HG02588 (cell line): Measurements from ENCODE around the gene SLC4A4.

Experiments used
- ATAC-seq: cut with Tn5 transposase; IDR thresholded peaks from one replicate; pipeline ENCODE4 v1.9.1; 2021; ENCODE audit warnings: mild to moderate bottlenecking, moderate library complexity; ENCODE audit not compliant: unreplicated experiment

SLC4A4 gene

GRCh38 chr4:71587995-71588394 lies 249.2 kb downstream of the SLC4A4 start:
- no peak for ATAC-seq

DNA sequence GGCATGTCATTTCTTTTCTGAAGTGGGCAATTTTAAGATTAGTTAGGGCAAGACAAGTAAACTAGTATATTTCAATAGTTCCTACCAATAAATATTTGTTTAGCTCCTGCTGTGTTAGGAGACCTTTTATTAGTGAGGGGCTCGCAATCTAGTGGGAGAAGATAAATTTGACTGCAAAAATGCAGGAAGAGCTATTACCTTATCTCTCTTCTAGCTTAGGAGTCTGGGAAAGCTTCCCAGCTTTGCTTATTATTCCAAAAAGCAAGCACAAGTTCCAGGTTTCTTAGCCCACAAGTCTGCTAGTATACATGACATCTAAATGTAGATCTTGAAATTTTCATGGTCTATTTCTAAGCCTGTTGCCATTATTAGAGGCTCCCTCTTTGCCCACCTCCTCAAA lies 254.0 kb downstream of the SLC4A4 start:
- ATAC-seq, result no peak

DNA sequence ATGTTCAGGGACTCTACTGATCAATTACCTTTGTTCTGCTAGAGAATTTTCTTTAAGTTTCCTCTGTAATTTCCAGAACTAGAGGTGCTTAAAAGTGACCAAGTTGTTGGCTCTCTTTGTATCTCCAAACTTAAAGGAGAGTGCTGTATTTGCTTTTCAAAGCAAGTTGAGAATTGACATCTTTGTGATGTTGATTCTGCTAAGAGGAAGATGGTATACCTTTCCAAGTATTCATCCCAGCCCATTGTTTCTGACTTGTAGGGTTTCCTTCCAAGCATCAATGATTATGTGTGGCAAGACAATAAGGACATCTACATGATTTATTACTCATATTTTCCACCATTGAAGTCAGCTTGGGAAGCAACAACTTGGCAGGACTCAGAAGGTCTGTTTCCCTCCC lies 254.5 kb downstream of the SLC4A4 start:
- no peak for ATAC-seq

DNA sequence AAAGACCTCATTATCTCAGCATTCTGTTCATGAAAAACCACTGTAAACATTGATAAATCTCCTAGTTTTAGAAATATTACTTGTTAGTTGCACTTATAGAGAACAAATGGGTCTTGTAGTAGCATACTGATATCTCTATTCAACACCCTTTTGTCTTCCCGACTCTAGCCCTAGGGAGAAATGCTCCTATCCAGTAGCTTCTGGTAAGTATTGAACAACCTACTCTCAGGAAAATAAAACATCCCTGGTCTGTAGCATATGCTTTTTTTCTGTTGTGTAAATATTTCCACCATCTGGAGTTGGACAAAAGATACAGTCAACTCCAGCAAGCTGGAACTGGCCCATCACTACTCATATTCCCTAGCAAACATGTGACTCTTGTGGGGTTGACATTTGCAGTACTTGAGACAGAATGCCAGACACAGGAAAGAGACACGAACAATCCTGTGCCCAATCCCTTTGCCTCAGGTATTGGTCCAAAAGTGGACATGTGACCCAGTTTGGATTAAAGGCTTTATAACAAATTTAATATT lies 256.8 kb downstream of the SLC4A4 start:
- ATAC-seq, result no peak

- ATAC-seq, result no peak
Measured at GRCh38 chr4:71599578-71599977, 260.8 kb downstream of the SLC4A4 start.

DNA sequence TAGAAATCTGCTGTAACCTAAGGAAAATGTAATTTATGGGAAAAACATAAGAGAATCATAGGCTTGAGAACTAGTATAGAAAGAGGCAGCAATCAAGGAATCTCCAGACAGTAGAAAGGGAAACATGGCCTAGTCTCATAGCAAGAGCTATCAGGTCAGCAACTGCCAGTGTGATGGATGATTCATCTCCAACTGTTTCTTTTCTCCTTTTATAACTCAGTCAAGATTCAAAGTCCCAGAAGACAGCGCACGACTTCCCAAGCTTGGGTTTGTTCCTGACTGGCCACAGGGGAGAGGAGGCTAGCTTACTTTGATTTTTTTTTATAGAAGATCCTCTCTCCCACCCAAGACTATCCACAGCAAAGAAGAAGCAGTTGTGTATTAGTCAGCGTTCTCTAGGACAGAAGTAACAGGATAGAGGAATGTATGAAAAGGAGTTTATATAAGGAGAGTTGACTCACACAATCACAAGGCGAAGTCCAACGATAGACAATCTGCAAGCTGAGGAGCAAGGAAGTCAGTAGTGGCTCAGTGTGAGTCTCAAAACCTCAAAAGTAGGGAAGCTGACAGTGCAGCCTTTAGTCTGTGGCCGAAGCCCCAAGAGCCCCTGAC lies 263.6 kb downstream of the SLC4A4 start:
- ATAC-seq, result no peak

- peak; percentile 98 for ATAC-seq
Measured at GRCh38 chr4:71604785-71605184, 266.0 kb downstream of the SLC4A4 start.

GRCh38 chr4:71607109-71607508 lies 268.3 kb downstream of the SLC4A4 start:
- no peak for ATAC-seq

DNA sequence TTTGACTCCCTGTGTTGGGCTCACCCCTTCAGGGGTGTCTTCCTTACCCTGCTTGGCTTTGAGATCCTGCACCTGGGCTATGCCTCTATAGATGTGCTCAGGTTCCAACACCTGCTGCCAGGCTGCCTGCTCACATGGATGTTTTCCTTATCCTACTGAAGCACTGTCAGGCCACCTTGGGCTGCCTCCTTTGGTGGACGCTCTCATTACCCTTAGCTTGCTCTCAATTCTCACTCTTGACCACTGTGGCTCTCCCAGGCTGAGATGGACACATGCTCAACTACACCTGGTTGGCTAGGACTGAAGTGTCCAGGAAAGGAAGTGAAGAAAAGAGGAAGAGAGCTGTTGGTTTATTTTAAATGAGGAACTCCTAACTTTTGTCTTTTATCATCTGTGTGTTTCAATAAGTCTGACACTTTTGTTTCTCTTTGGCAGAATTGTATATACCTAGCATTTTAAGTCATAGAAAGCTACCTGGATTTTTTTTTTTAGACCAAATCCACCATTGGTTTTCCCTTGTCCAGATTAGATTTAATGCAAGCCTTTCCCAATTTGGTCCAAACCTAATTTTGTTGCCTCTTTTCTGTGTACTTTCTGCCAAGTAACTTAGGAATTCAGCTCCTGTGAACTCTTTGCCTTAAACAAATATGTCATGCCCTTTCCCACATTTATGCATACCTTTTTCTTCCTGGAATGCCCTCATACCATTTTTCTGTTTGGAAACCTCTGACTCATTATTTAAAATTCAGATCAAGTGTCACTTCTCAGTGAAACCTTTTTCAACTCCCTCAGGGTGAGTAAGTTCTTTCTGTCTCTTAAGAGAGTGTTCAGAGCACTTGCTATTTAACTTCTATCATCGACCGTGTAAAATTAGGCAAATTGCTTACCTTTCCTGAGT lies 269.2 kb downstream of the SLC4A4 start:
- ATAC-seq, result no peak

DNA sequence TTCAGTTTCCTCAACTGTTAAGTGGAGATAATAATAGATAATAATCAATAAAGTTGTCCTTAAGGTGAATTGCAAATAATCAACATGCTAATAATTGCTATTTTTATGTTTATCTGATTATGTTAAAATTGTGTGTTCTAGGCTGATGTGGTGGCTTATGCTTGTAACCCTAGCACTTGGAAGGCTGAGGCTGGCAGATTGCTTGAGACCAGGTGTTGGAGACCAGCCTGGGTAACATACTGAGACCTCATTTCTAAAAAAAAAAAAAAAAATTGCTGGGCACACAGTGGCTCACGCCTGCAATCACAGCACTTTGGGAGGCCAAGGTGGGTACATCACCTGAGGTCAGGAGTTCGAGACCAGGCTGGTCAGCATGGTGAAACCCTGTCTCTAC lies 269.9 kb downstream of the SLC4A4 start:
- no peak for ATAC-seq

- ATAC-seq, result no peak
Measured at GRCh38 chr4:71609167-71609566, 270.3 kb downstream of the SLC4A4 start.

GRCh38 chr4:71609651-71610050 lies 270.8 kb downstream of the SLC4A4 start:
- no peak for ATAC-seq

DNA sequence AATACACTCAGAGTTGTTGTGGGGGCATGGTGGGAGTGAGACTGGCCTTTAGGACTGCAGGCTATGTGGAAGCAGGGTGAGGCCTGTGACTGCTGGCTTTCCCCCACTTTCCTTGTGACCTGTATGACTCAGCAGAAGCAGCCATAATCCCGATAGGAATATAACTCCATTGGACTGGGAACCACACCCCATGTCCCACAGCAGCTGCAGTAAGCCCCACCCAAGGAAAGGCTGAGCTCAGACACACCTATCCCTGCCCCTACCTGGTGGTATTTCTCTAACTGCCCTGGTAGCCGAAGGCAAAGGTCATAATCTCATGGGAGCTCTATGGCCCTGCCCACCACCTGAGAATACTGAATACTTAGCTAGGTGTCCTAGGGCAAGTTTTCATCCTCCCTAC lies 275.8 kb downstream of the SLC4A4 start:
- ATAC-seq, result no peak

DNA sequence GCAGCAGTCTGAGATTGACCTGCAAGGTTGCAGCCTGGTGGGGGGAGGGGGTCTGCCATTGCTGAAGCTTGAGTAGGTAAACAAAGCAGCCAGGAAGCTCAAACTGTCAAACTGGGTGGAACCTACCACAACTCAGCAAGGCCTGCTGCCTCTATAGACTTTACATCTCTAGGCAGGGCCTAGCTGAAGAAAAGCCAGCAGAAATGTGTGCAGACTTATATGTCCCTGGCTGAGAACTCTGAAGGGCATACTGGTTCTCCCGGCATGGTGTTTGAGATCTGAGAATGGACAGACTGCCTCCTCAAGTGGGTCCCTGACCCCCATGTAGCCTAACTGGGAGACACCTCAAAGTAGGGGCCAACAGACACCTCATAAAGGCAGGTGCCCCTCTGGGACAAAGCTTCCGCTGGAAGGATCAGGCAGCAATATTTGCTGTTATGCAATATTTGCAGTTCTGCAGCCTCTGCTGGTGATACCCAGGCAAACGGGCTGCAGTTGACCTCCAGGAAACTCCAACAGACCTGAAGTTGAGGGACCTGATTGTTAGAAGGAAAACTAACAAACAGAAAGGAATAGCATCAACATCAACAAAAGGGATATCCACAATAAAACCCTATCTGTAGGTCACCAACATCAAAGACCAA lies 277.5 kb downstream of the SLC4A4 start:
- no peak for ATAC-seq
